Hematopoietic multipotent progenitor cell treated with erythropoietin and hydrocortisone succinate and interleukin-3 and kit ligand, for 6 days (in vitro differentiated cells): ENCODE results near the gene FADS3.

ENCODE experiments used
- DNase-seq: peaks from one replicate; pipeline ENCODE4 v3.0.0-alpha.2; 2015

Gene FADS3

GRCh38 chr11:61833471-61833870 lies 57.9 kb downstream of the FADS3 start:
- DNase-seq, result peak; percentile 55

GRCh38 chr11:61832754-61833153 lies 58.6 kb downstream of the FADS3 start:
- DNase-seq, result peak; percentile 70

- DNase-seq, result no peak
Observed at GRCh38 chr11:61832207-61832606, 59.1 kb downstream of the FADS3 start.

- no peak for DNase-seq
Observed at GRCh38 chr11:61830237-61831105, 60.9 kb downstream of the FADS3 start.

- DNase-seq, result no peak
Observed at GRCh38 chr11:61829806-61830205, 61.5 kb downstream of the FADS3 start.

GRCh38 chr11:61828629-61829407 lies 62.5 kb downstream of the FADS3 start:
- DNase-seq, result peak; percentile 74

- no peak for DNase-seq
Observed at GRCh38 chr11:61828379-61828628, 63.0 kb downstream of the FADS3 start.

- peak; percentile 99 for DNase-seq
Observed at GRCh38 chr11:61827571-61828378, 63.6 kb downstream of the FADS3 start, which contains the start of gene FADS2. Gene FADS2 (plus strand): TSS chr11:61828300. CDS start chr11:61828391, 91 bp downstream.

GRCh38 chr11:61826930-61827570 lies 64.3 kb downstream of the FADS3 start:
- peak; percentile 76 for DNase-seq
